Heart left ventricle (tissue), 13 donors: Measurements from ENCODE around the gene R3HDML.

Experiments
- POLR2A ChIP-seq, 2 donors: fragments of 450-650 bp; IDR thresholded peaks; one replicate each; pipeline ENCODE4 v1.6.1; 2017; ENCODE audit warnings: antibody characterized with exemption in 2 of 2, mild to moderate bottlenecking in 2 of 2, moderate library complexity in 2 of 2
- TF ChIP-seq, protein P1 (sequence below), 12 donors: fragments of 200-600 bp; sonication (generic) in 4 of 12; IDR thresholded peaks; one replicate each; pipeline versions ENCODE4 v1.5.0 to v1.8.0; 2018 to 2022; ENCODE audit warnings: antibody characterized with exemption in 12 of 12, mild to moderate bottlenecking in 5 of 12
- donor health status: ischemic (EF 13 %, LVEDD 7.1; RV severe dilation, severe dysfunction).
- donor health status: DM: no; HTN: yes; CAD: no.
- donor health status: DM: no; HTN: no; CAD: no.
- donor health status: ischemic (EF 25% LVEDD 6.9; RV normal size, moderate dysfunction).
- donor health status: ischemic (EF 25% LVEDD 5.7; RV mildly dilated, moderate dysfunction).
- donor health status: ischemic (EF 35%, LVEDD 5.7; RV mildly dilated, moderate dysfunction).
- donor health status: nonischemic (EF 11% LVEDD 7.7; RV severe dilation, severe dysfunction).
- donor health status: DM: yes; HTN: yes; CAD: no.
- donor health status: PGD.
- donor health status: ischemic (EF 29% LVEDD 5.4; RV normal size, mild dysfunction).
- donor health status: nonischemic (EF 23%, LVEDD 6.1; RV moderate dilation, normal function).

DNA sequence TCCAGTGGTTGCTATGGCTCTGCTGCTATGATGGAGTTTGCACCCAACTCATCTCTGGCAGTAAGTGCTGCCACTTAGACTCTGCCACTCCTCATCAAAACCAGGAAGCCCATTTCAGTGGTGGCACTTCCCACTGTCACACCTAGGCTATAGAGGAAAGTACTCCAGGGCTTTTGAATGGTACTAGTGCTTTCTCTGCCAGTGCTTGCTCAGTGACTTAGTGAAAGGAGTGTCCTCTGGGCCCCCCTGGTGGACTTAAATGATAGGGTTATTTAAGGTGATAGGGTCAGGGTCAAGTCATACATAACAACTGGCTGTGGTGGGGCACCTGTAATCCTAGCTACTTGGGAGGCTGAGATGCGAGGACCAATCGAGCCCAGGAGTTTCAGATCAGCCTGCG is 48.6 kb upstream of the R3HDML start:
- TF ChIP-seq POLR2A (IDR thresholded peaks at IDR 0.05): no peak
- TF ChIP-seq, protein P1, sequence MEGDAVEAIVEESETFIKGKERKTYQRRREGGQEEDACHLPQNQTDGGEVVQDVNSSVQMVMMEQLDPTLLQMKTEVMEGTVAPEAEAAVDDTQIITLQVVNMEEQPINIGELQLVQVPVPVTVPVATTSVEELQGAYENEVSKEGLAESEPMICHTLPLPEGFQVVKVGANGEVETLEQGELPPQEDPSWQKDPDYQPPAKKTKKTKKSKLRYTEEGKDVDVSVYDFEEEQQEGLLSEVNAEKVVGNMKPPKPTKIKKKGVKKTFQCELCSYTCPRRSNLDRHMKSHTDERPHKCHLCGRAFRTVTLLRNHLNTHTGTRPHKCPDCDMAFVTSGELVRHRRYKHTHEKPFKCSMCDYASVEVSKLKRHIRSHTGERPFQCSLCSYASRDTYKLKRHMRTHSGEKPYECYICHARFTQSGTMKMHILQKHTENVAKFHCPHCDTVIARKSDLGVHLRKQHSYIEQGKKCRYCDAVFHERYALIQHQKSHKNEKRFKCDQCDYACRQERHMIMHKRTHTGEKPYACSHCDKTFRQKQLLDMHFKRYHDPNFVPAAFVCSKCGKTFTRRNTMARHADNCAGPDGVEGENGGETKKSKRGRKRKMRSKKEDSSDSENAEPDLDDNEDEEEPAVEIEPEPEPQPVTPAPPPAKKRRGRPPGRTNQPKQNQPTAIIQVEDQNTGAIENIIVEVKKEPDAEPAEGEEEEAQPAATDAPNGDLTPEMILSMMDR (IDR thresholded peaks at IDR 0.05): no peak
